Activated CD4-positive, alpha-beta T cell treated with anti-CD3 and anti-CD28 coated beads, Interleukin-2, amount 50 U/mL, for 4 hours (primary cell): ENCODE data around the gene EFCAB8.

Experiments used
- DNase-seq, 2 experiments: peaks; one replicate each; pipeline ENCODE4 v3.0.0-alpha.2; 2020

EFCAB8 gene

GRCh38 chr20:33009214-33010132 lies 150.8 kb downstream of the EFCAB8 start:
- DNase-seq, result no peak

- no peak for DNase-seq
Measured at GRCh38 chr20:33010133-33010504, 151.4 kb downstream of the EFCAB8 start.

- DNase-seq, result no peak
Measured at GRCh38 chr20:33010674-33011449, 152.1 kb downstream of the EFCAB8 start.
